Cardiac muscle cell (in vitro differentiated cells and primary cell): ENCODE measurements around the gene METTL26. TPM values are rescaled to one million over a fixed set of nuclear protein-coding genes. Genes with fewer than 3 reads are reported as not detected.
A peak's percentile ranks its signal among the peaks of the same experiment; 100 is the strongest.

Experiments used
- DNase-seq, 2 donors: peaks; one replicate each; pipeline versions ENCODE4 v3.0.0 to v3.0.0-alpha.2; 2010 to 2017; ENCODE audit warnings: low read depth in 1 of 2, low spot score in 1 of 2
- H3K27ac ChIP-seq: fragments of 200-600 bp; sonication (generic); 2 replicates; pipeline ENCODE4 v1.5.1; 2016
- H3K27me3 ChIP-seq: fragments of 200-600 bp; sonication (generic); 2 replicates; pipeline ENCODE4 v1.6.0; 2016; ENCODE audit warnings: control low read depth
- H3K36me3 ChIP-seq: fragments of 200-600 bp; sonication (generic); 2 replicates; pipeline ENCODE4 v1.5.1; 2016; ENCODE audit warnings: control low read depth
- H3K4me1 ChIP-seq: fragments of 200-600 bp; sonication (generic); 2 replicates; pipeline ENCODE4 v1.8.1; 2017; ENCODE audit warnings: low read depth, mild to moderate bottlenecking, mixed run types
- H3K4me3 ChIP-seq: fragments of 200-600 bp; sonication (generic); 2 replicates; pipeline ENCODE4 v1.5.1; 2016; ENCODE audit warnings: mild to moderate bottlenecking
- H3K9me3 ChIP-seq: fragments of 200-600 bp; sonication (generic); 2 replicates; pipeline ENCODE4 v1.5.1; 2017; ENCODE audit warnings: low read depth, mild to moderate bottlenecking, control low read depth
- polyA plus RNA-seq: library from polyadenylated mRNA; unstranded; fragments of >200 nt; fragmentation: Nextera tagmentation; extraction: Ambion mirVana; gene quantifications from 2 replicates; pipeline ENCODE4 v1.2.1, GENCODE V29; 2016
- total RNA-seq: library from RNA; depleted of rRNA; stranded (reverse); fragments of >200 nt; gene quantifications from 2 replicates; pipeline ENCODE4 v1.2.3, GENCODE V29; 2016
- TF ChIP-seq, protein P1 (sequence below): IDR thresholded peaks from 2 replicates; pipeline ENCODE4 v1.5.1; 2012; ENCODE audit warnings: low read depth, mild to moderate bottlenecking, low read length

METTL26 gene
- total and polyA plus RNA-seq, 2 experiments from 2014 or later, result 153 to 196 TPM

DNA sequence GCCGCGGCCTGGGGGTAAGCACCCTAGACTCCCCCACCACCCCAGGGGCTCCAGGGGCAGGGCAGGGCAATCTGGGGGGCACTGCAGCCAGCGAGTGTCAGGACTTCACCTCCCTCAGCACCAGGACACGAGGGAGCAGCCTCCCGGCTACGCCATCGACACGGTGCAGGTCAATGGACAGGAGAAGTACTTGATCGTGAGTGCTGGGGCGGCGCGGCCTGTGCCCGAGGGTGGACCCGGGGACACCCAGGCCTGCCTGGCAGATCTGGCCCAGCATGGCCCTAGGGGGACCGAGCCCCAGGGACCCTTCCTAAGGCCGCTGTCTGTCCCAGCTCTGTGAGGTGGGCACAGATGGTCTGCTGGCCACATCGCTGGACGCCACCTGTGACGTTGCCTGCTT is 36.3 kb upstream of the METTL26 start:
- no peak for DNase-seq

DNA sequence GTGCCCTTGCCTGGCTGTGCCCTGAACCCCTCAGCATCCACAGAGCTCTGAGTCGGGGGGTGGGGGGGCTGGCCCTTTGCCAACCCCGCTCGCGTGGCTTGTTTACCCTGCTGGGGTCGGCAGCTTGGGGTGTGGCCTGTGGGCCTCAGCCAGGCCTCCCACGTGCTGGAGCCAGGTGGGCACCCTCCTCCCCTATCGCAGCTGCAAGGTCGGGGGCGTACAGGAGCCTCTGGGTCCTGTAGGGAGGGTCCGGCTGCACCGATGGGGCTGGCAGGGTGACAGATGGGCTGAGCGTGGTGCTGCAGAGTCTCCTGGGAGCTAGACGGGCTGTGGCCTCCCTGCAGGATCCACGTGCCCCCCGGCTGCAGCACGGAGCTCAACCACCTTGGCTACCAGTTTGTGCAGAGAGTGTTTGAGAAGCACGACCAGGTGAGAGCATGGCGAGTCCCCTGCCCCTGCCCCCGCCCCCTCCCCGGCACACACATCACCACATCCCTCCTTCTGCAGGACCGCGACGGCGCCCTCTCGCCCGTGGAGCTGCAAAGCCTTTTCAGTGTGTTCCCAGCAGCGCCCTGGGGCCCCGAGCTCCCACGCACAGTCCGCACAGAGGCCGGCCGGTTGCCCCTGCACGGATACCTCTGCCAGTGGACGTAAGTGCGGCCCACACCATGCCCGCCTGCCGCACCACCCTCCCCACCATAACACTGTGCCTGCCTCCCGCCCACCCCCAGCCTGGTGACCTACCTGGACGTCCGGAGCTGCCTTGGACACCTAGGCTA is 35.4 kb upstream of the METTL26 start:
- H3K27ac ChIP-seq, result no peak overlapping the region
- no peaks in the 10 kb centered on the region for H3K9me3 ChIP-seq
- peaks cover 5% of the 10 kb centered on the region for H3K4me1 ChIP-seq
- no peak for DNase-seq
- no peaks in the 10 kb centered on the region for H3K27me3 ChIP-seq
- TF ChIP-seq, protein P1, sequence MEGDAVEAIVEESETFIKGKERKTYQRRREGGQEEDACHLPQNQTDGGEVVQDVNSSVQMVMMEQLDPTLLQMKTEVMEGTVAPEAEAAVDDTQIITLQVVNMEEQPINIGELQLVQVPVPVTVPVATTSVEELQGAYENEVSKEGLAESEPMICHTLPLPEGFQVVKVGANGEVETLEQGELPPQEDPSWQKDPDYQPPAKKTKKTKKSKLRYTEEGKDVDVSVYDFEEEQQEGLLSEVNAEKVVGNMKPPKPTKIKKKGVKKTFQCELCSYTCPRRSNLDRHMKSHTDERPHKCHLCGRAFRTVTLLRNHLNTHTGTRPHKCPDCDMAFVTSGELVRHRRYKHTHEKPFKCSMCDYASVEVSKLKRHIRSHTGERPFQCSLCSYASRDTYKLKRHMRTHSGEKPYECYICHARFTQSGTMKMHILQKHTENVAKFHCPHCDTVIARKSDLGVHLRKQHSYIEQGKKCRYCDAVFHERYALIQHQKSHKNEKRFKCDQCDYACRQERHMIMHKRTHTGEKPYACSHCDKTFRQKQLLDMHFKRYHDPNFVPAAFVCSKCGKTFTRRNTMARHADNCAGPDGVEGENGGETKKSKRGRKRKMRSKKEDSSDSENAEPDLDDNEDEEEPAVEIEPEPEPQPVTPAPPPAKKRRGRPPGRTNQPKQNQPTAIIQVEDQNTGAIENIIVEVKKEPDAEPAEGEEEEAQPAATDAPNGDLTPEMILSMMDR, result no peak
- no peak overlapping the region for H3K4me3 ChIP-seq
- peaks cover 35% of the 10 kb centered on the region for H3K36me3 ChIP-seq

More for the DNA sequence above, 36.3 kb upstream of the METTL26 start:
- H3K36me3 ChIP-seq, result peaks cover 35% of the 10 kb centered on the region
- H3K27ac ChIP-seq, result no peak overlapping the region
- TF ChIP-seq, protein P1, result no peak
- H3K27me3 ChIP-seq, result no peaks in the 10 kb centered on the region
- no peaks in the 10 kb centered on the region for H3K9me3 ChIP-seq
- peaks cover 5% of the 10 kb centered on the region for H3K4me1 ChIP-seq
- no peak overlapping the region for H3K4me3 ChIP-seq

DNA sequence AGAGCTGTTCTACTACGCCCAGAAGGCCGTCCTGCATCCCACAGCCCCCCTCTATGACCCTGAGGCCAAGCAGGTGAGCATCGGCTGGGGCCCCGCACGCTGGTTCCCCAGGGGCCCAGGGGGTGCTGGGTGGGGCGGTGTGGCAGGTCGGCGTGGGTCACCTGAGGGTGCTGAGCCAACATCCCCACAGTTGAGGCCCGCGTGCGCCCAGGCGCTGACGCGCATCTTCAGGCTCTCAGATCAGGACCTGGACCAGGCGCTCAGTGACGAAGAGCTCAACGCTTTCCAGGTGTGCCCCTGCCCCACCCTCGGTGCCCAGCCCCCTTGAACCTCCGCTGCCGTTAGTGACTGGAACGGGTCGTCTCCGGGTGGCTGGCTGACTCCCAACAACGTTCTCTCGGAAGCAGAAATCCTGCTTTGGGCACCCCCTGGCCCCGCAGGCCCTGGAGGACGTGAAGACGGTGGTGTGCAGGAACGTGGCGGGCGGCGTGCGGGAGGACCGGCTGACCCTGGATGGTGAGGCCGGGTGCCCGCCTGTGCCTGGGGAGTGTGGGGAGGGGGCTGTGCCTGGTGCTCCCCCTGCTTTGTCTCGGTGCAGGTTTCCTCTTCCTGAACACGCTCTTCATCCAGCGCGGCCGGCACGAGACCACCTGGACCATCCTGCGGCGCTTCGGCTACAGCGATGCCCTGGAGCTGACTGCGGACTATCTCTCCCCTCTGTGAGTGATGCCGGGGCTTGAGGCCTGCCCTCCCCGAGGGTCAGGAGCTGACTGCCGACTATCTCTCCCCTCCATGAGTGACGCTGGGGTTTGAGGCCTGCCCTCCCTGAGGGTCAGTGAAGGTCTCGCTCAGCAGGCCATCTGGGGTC is 34.6 kb upstream of the METTL26 start:
- peaks cover 35% of the 10 kb centered on the region for H3K36me3 ChIP-seq
- no peak overlapping the region for H3K4me3 ChIP-seq
- peaks cover 5% of the 10 kb centered on the region for H3K4me1 ChIP-seq
- TF ChIP-seq, protein P1, result no peak
- no peaks in the 10 kb centered on the region for H3K9me3 ChIP-seq
- DNase-seq, result no peak
- H3K27ac ChIP-seq, result no peak overlapping the region
- no peaks in the 10 kb centered on the region for H3K27me3 ChIP-seq

GRCh38 chr16:669666-670065 is 33.6 kb upstream of the METTL26 start:
- no peak for DNase-seq
- Histone ChIP-seq H3K27me3 (no peaks in the 10 kb centered on the region), H3K4me3 (no peak overlapping the region), H3K36me3 (peaks cover 35% of the 10 kb centered on the region), H3K4me1 (peaks cover under 1% of the 10 kb centered on the region), H3K9me3 (no peaks in the 10 kb centered on the region), H3K27ac (no peak overlapping the region)
- TF ChIP-seq, protein P1, result no peak

DNA sequence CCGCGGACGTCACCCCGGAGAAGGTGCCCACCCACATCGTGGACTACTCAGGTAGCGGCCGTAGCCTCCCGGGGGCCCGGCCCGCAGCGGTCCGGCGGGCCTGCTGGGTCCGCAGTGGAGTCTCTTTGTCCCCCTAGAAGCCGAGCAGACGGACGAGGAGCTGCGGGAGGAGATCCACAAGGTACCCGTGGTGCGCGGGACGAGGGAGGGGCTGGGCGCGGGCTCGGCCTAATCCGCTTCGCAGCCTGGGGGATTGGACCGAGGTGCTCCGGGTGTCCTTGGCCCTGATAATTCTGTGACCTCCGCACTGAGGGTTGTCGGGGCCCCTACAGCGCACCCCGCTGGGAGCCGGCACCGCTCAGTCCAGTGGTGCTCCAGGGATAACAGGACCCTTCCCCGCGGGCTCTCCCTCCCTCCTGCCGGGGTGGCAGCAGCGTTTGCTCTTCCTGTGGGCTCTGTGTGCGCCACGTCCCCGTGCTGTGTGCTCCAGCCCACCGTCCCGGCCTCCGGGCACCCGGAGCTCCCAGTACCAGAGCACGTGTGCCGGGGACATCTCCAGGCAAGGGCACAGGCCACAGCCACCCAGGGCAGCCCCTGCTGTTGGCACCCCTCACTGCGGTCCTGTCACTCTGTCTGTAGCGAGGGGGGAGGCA is 32.5 kb upstream of the METTL26 start:
- Histone ChIP-seq H3K27me3 (no peaks in the 10 kb centered on the region), H3K9me3 (no peaks in the 10 kb centered on the region), H3K4me1 (no peaks in the 10 kb centered on the region), H3K36me3 (peaks cover 35% of the 10 kb centered on the region), H3K27ac (no peak overlapping the region), H3K4me3 (peak overlapping the region; percentile 85)
- DNase-seq, result no peak
- TF ChIP-seq, protein P1, result no peak
